ENCODE results near the gene RNF213.

The RNF213 gene

DNA sequence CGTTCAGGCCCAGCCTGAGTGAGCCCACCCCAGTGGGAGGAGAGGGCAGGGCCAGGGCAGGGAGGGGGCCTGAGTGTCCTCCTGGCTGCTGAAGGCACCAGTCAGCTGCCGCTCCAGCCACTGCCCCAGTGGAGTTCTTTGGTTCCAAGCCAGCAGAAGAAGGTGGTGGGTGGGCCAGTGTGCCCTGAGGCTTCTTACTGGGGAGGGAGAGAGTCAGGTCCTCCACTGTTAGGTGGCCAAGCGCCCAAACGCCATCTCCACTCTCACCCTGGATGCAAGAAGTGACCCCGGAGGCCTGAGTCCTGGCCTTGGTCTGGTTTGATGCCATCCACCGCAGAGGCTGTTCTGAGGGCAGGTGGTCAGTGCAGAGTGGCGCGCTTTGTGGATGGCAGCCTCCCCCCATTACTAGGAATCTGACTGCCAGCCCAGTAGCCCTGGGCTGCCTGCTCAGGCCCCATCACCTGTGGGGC, 2.2 kb downstream of the RNF213 start:
- Histone ChIP-seq H3F3A (ENCODE audit: insufficient read depth, low read length) (0 out of 2 replicates have a peak, but pooled peaks cover 5% of the 10 kb centered on the region), H3K9me2 (ENCODE audit: low read depth, low read length) (no peaks in the 10 kb centered on the region), H3K9me3 (ENCODE audit: low read length) (no peaks in the 10 kb centered on the region), H4K20me1 (ENCODE audit: insufficient read depth, low read length) (no peaks in the 10 kb centered on the region), H3K27me3 (ENCODE audit: insufficient read depth, low read length) (no peaks in the 10 kb centered on the region), H2AFZ (ENCODE audit: low read length) (no peak overlapping the region), H3K4me2 (ENCODE audit: low read length) (peak overlapping the region; percentile 66), H3K79me2 (ENCODE audit: insufficient read depth, low read length) (no peaks in the 10 kb centered on the region), H3K36me3 (ENCODE audit: insufficient read depth, low read length) (no peaks in the 10 kb centered on the region), H3K4me1 (ENCODE audit: insufficient read depth, low read length, severe bottlenecking) (peaks cover 47% of the 10 kb centered on the region), H3K27ac (ENCODE audit: low read depth, low read length, poor library complexity, severe bottlenecking) (peak overlapping the region; percentile 60), H3K4me3 (ENCODE audit: low read depth, low read length, poor library complexity, severe bottlenecking) (peak overlapping the region; percentile 46), H3K9ac (ENCODE audit: low read length) (no peak overlapping the region; the same call in 1 of the 2 replicates)
- TF ChIP-seq, protein P1, sequence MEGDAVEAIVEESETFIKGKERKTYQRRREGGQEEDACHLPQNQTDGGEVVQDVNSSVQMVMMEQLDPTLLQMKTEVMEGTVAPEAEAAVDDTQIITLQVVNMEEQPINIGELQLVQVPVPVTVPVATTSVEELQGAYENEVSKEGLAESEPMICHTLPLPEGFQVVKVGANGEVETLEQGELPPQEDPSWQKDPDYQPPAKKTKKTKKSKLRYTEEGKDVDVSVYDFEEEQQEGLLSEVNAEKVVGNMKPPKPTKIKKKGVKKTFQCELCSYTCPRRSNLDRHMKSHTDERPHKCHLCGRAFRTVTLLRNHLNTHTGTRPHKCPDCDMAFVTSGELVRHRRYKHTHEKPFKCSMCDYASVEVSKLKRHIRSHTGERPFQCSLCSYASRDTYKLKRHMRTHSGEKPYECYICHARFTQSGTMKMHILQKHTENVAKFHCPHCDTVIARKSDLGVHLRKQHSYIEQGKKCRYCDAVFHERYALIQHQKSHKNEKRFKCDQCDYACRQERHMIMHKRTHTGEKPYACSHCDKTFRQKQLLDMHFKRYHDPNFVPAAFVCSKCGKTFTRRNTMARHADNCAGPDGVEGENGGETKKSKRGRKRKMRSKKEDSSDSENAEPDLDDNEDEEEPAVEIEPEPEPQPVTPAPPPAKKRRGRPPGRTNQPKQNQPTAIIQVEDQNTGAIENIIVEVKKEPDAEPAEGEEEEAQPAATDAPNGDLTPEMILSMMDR (IDR thresholded peaks at IDR 0.05; ENCODE audit: low read length), result no peak
- no peak for TF ChIP-seq EZH2 (IDR thresholded peaks at IDR 0.05; ENCODE audit: borderline replicate concordance, low read length)

DNA sequence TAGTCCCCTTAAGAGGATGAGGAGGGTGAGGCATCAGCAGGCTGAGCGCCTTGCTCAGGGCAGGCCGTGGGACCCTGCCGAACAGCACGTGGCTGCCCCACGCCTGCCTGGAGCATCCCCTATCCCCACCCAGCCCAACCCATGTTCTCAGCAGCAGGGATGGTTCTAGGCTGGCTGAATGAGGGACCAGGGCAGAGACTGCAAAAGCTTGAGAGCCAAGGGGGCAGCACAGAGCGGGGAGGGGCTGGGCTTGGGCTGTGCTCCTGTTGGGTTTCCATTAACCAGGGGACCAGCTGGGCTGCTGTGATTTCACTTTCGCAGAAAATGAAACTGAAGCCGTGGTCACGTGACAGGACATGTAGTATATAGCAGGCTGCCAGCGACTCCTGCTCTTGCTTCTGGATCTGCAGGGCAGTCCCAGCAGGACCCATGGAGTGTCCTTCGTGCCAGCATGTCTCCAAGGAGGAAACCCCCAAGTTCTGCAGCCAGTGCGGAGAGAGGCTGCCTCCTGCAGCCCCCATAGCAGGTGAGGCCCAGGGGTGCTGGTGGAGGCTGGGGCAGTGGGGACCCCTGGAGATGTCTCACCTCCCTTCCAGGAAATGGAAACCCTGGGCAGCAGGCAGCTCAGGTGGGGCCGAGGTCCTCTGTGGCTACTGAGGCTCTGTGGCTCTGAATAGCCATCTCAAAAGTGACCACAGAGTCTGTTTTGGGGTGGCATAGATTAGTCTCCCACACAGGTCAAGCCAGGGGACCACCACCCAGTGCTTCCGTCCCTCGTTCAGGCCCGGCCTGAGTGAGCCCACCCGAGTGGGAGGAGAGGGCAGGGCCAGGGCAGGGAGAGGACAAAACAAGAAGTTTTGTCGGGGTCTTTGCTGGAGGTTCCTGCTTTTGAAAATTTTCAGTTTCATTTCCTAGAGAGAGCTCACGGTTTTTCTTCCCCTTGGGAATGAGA, 2.9 kb downstream of the RNF213 start:
- Histone ChIP-seq H3K4me3 (ENCODE audit: low read depth, low read length, poor library complexity, severe bottlenecking) (peak overlapping the region; percentile 46), H3K27ac (ENCODE audit: low read depth, low read length, poor library complexity, severe bottlenecking) (no peak overlapping the region), H4K20me1 (ENCODE audit: insufficient read depth, low read length) (no peaks in the 10 kb centered on the region), H3K4me2 (ENCODE audit: low read length) (peak overlapping the region; percentile 66), H3F3A (ENCODE audit: insufficient read depth, low read length) (0 out of 2 replicates have a peak, but pooled peaks cover 4% of the 10 kb centered on the region), H3K27me3 (ENCODE audit: insufficient read depth, low read length) (no peaks in the 10 kb centered on the region), H3K9me3 (ENCODE audit: low read length) (no peaks in the 10 kb centered on the region), H3K4me1 (ENCODE audit: insufficient read depth, low read length, severe bottlenecking) (peaks cover 45% of the 10 kb centered on the region), H3K36me3 (ENCODE audit: insufficient read depth, low read length) (0 out of 2 replicates have a peak, but pooled peaks cover under 1% of the 10 kb centered on the region), H3K9ac (ENCODE audit: low read length) (no peak overlapping the region; the same call in 1 of the 2 replicates), H3K79me2 (ENCODE audit: insufficient read depth, low read length) (no peaks in the 10 kb centered on the region), H3K9me2 (ENCODE audit: low read depth, low read length) (no peaks in the 10 kb centered on the region), H2AFZ (ENCODE audit: low read length) (no peak overlapping the region)
- TF ChIP-seq, protein P1 (IDR thresholded peaks at IDR 0.05; ENCODE audit: low read length), result peak; percentile 12; the same call in 1 of the 2 replicates
- TF ChIP-seq EZH2 (IDR thresholded peaks at IDR 0.05; ENCODE audit: borderline replicate concordance, low read length), result no peak

DNA sequence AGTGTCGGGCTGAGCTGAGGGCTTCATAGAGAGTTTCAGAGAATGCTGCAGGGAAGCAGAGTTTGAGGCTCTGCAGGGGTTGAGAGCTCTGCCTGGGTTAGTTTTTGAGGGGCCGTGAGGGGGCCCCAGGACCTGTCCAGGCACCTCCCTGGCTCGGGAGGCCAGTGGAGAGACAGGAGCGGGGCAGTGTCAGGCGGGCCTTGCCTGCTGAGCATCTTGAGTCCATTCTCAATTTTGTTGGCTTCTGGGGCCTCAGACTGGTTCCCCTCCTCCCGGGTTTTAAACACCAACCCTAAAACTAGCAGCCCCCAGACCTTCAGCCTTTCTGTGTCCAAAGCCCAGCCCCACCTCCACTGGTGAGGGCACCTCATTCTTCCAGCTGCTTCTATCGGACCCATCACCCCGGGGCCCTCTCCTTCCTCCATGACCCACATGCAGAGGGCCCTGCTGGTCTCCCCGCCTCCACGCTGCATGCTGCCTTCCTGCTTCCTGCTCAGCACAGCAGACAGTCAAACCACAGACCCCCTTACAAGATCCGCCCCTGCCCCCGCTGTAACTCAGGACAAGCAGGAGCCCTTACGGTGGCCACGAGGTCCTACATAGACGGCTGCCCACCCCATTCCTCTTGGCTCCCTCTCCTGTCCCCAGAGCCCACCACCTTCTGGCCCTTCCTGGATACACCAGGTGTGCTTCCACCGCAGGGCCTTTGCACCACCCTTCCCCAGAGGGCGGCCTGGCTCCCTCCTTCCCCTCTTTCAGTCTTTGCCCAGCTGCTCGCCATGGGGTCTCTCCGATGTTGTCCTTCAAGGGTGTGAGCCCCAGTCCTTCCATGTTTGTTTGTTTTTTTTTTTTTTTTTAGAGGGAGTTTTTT, 3.8 kb downstream of the RNF213 start:
- TF ChIP-seq, protein P1 (IDR thresholded peaks at IDR 0.05; ENCODE audit: low read length), result no peak
- TF ChIP-seq EZH2 (IDR thresholded peaks at IDR 0.05; ENCODE audit: borderline replicate concordance, low read length), result no peak
- no peak overlapping the region for H2AFZ ChIP-seq (ENCODE audit: low read length)
- 0 out of 2 replicates have a peak, but pooled peaks cover 9% of the 10 kb centered on the region for H3K36me3 ChIP-seq (ENCODE audit: insufficient read depth, low read length)
- H3K27ac ChIP-seq (ENCODE audit: low read depth, low read length, poor library complexity, severe bottlenecking), result no peak overlapping the region
- H3K27me3 ChIP-seq (ENCODE audit: insufficient read depth, low read length), result no peaks in the 10 kb centered on the region
- H3K79me2 ChIP-seq (ENCODE audit: insufficient read depth, low read length), result no peaks in the 10 kb centered on the region
- peak overlapping the region; percentile 66 for H3K4me2 ChIP-seq (ENCODE audit: low read length)
- peak overlapping the region; percentile 46 for H3K4me3 ChIP-seq (ENCODE audit: low read depth, low read length, poor library complexity, severe bottlenecking)
- H3F3A ChIP-seq (ENCODE audit: insufficient read depth, low read length), result no peaks in the 10 kb centered on the region
- H3K9ac ChIP-seq (ENCODE audit: low read length), result no peak overlapping the region
- H4K20me1 ChIP-seq (ENCODE audit: insufficient read depth, low read length), result no peaks in the 10 kb centered on the region
- H3K9me2 ChIP-seq (ENCODE audit: low read depth, low read length), result no peaks in the 10 kb centered on the region
- H3K9me3 ChIP-seq (ENCODE audit: low read length), result no peaks in the 10 kb centered on the region
- H3K4me1 ChIP-seq (ENCODE audit: insufficient read depth, low read length, severe bottlenecking), result peaks cover 41% of the 10 kb centered on the region
